Measurements from ENCODE around the gene SOCS7.
A peak's percentile ranks its signal among the peaks of the same experiment; 100 is the strongest.

Gene SOCS7

GRCh38 chr17:38351412-38352222 lies at the start of gene SOCS7:
Gene SOCS7 (plus strand): TSS chr17:38351844. CDS start chr17:38352053, 209 bp downstream.
- DNase-seq (ENCODE audit: low read depth in 2 of 2), result peak; percentile 89 to 96

- no peak for DNase-seq (ENCODE audit: low read depth in 2 of 2)
Measured at GRCh38 chr17:38315497-38315896, 36.1 kb upstream of the SOCS7 start.

GRCh38 chr17:38317081-38317480 lies 34.6 kb upstream of the SOCS7 start:
- no peak for DNase-seq (ENCODE audit: low read depth in 2 of 2)

GRCh38 chr17:38320482-38320881 lies 31.2 kb upstream of the SOCS7 start:
- DNase-seq (ENCODE audit: low read depth in 2 of 2), result no peak

GRCh38 chr17:38322156-38322779 lies 29.4 kb upstream of the SOCS7 start:
- peak; percentile 66 to 72 for DNase-seq (ENCODE audit: low read depth in 2 of 2)

- no peak for DNase-seq (ENCODE audit: low read depth in 2 of 2)
Measured at GRCh38 chr17:38322897-38323296, 28.7 kb upstream of the SOCS7 start.

GRCh38 chr17:38324141-38324697 lies 27.4 kb upstream of the SOCS7 start:
- DNase-seq (ENCODE audit: low read depth in 2 of 2), result no peak

- no peak for DNase-seq (ENCODE audit: low read depth in 2 of 2)
Measured at GRCh38 chr17:38324772-38325171, 26.9 kb upstream of the SOCS7 start.

- DNase-seq (ENCODE audit: low read depth in 2 of 2), result no peak
Measured at GRCh38 chr17:38325221-38325851, 26.3 kb upstream of the SOCS7 start.

GRCh38 chr17:38326996-38327792 lies 24.4 kb upstream of the SOCS7 start:
- no peak for DNase-seq (ENCODE audit: low read depth in 2 of 2)

GRCh38 chr17:38327936-38328335 lies 23.7 kb upstream of the SOCS7 start:
- no peak for DNase-seq (ENCODE audit: low read depth in 2 of 2)

- no peak for DNase-seq (ENCODE audit: low read depth in 2 of 2)
Measured at GRCh38 chr17:38328620-38329019, 23.0 kb upstream of the SOCS7 start.

- no peak for DNase-seq (ENCODE audit: low read depth in 2 of 2)
Measured at GRCh38 chr17:38329284-38329683, 22.4 kb upstream of the SOCS7 start.

GRCh38 chr17:38329808-38330730 lies 21.6 kb upstream of the SOCS7 start:
- DNase-seq (ENCODE audit: low read depth in 2 of 2), result no peak

GRCh38 chr17:38330941-38331411 lies 20.7 kb upstream of the SOCS7 start:
- no peak for DNase-seq (ENCODE audit: low read depth in 2 of 2)

GRCh38 chr17:38332735-38333134 lies 18.9 kb upstream of the SOCS7 start:
- DNase-seq (ENCODE audit: low read depth in 2 of 2), result no peak

GRCh38 chr17:38333635-38334295 lies 17.9 kb upstream of the SOCS7 start:
- DNase-seq (ENCODE audit: low read depth in 2 of 2), result peak in 1 of 2 donors; percentile 28

GRCh38 chr17:38334480-38335364 lies 16.9 kb upstream of the SOCS7 start:
- no peak for DNase-seq (ENCODE audit: low read depth in 2 of 2)

GRCh38 chr17:38336838-38337237 lies 14.8 kb upstream of the SOCS7 start:
- no peak for DNase-seq (ENCODE audit: low read depth in 2 of 2)
